EH (cell line): Measurements from ENCODE around the gene SPA17.

ENCODE experiments used
- DNase-seq: peaks from one replicate; pipeline ENCODE4 v3.0.0-alpha.2; 2015; ENCODE audit warnings: low read depth

The SPA17 gene

DNA sequence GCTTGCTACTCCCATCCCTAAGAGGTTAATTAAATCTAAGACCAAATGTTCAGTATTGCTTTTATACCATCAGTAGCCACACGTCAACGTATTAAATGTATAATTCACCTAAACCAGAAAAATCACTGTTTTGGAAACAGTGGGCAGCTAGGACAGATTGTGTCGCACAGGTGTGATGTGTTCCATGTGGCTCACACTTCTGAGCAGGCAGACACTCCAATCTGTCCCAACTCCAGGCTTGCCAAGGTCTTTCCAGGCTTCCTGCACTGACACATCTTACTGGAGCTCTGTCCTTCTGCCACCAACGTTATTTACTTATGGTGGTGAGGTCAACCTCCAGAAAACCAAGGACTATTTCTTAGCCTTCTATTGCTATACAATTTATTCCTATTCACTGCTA is 11.6 kb upstream of the SPA17 start:
- no peak for DNase-seq

DNA sequence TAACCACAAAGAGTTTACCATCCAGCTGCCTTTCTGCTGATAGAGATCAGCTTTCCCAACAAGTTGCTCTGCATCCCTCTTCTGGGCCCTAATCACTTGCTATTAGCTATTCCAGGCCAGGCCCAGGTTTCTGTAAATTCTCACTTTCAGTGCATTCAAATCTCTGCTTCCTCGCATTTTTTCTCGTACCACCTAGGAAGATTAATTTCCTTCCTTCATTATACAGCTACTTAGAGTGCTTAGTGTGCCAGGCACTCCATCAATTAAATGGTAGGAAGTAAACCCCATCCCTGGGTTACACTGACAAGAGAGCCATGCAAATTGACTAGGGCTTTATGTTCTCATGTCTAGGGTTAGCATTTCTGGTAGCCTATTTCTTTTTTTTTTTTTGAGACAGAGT is 9.8 kb upstream of the SPA17 start:
- no peak for DNase-seq

DNA sequence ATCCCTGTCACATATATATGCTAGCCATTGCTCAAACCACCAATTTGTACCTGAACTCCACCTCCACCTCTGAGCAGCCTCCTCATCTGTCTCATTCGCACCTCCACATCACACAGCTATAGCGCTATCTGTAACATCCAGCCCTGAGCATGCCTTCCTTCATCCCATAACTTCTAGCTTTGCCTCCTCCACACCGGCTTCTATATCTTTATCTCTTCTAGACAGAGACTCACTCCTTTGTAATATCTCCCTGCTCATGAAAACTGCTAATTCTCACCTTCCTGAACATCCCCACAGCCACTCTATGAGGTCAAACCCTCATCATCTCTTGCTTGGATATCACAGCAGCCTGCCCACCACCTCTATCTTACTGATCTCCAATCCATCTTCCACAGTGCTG is 6.1 kb upstream of the SPA17 start:
- DNase-seq: no peak

DNA sequence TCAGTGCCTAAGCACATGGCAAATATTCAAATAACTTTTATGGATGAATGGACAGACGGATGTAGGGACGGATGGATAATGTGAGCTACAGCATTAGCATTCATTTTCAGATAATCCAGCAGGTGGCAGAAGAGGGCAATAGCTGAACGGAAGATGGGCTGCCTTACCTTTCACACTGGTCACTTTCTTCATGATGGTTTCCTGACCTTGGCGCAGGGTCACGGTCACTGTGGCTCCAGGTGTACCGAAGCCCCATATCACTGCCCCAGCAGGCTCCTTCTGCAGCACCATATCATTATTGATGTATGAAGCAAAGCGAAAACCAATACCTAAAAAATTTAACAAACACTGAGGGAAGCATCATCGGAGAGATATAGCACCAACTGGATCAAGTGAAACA is 4.5 kb upstream of the SPA17 start:
- DNase-seq: peak; percentile 58

DNA sequence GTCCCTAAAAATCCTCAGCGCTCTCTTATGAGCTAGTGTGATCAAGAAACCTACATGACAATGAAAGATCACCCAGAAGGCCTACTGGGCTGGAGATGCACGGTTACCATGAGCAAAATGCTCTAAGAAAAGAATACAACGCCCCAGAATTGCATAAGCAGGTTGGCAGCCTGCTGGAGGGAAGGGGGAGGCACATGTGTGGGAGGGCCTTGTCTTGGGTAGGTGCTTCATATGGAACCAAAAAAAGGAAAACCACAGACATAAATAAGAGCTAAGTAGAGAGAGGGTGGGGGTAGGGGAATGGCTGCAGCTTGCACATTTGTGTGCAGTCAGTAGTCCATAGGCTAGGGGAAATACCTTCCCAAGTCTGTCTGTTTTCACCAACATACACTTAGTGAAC is 3.0 kb upstream of the SPA17 start:
- DNase-seq: no peak

DNA sequence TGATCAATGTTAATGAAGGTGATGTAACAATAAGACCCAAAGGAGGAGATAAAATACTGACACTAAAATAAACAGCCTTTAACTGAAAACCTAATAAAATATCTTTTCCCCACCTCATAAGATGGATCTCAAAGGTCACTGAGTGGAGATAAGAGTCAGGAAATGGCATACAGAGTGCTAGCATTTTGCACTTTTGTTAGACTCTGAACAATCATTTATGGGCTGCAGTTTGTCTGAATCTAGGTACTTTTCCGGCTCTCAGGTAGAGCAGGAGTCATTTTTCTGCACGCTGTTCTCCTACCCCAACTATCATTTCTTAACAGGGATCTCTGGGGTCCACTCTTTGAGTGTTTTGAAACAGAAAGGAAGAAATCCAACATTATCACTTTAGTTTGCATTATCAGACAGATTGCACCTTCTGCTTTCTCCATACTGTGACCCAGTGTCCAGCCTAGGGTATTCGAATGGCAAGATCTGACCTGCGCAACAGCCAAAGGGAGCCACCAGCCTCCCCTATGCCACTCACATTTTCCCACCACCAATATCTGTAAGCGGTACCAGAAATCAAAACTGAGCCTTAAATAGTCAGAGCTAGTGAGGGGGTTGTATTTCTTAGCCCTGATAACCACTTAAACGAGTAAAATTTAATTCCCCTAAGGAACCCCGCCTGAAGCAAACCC is 1.0 kb upstream of the SPA17 start:
- DNase-seq: no peak

DNA sequence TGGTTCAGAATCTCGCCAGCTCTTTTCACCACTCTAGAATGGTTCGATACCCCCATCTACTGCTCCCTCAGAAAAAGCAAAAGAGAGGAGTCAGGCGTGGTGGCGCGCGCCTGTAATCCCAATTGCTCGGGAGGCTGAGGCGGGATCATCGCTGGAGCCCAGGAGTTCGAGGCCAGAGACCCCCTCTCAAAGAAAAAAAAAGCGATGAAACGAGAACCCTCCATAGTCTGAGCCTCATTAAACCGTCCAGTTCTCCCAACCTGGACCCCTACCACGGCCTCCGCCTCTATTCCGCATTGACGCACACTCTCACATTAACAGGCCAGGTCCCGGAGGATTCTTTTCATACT is 439 bp downstream of the SPA17 start:
- no peak for DNase-seq

DNA sequence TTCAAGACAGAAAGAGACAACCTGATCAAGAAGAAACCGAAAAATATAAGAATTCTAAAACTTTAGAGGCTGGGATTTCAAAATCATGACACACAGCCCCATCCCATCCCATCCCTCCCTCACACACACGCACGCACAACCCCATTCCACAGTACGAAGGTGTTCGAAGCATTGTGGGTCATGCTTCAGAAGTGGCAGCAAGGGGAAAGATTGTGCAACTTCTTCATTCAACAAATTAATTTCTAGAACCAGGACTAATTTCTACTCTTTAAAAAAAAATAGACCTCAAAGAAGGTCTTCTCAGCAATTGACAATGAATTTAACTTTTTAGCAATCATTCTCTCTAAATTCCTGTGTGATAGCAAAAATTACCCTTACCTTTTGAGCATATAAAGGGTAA is 867 bp downstream of the SPA17 start:
- DNase-seq: no peak

DNA sequence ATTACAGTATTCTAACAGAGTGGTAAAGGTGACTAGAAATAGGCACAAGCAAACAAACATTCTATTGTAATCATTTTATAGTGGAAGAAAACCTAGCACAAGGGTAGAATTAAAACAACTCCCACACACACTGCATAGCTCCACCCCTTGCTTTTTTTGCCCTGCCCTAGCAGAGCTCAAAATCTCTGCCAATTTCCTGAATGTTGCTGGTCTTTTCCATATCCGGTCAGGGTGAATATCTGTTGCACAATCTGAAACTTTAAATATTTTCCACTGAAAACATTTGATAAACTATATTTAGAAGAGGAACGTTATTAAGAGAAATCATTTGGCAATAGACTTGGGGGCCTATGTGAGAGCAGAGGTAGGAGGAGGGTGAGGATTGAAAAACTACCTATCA is 2.7 kb downstream of the SPA17 start:
- peak; percentile 62 for DNase-seq

DNA sequence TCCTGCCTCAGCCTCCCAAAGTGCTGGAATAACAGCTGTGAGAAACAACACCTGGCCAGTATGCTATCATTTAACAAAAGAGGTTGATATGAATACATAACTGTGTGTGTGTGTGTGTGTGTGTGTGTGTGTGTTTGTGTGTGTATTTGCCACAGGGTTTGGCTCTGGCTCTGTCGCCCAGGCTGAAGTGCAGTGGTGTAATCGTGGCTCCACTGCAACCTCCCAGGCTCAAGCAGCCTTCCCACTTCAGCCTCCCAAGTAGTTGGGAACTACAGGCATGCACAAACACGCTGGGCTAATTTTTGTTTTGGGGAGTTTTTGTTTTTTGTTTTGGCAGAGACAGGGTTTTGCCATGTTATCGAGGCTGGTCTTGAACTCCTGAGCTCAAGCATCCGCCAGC is 4.7 kb downstream of the SPA17 start:
- no peak for DNase-seq

DNA sequence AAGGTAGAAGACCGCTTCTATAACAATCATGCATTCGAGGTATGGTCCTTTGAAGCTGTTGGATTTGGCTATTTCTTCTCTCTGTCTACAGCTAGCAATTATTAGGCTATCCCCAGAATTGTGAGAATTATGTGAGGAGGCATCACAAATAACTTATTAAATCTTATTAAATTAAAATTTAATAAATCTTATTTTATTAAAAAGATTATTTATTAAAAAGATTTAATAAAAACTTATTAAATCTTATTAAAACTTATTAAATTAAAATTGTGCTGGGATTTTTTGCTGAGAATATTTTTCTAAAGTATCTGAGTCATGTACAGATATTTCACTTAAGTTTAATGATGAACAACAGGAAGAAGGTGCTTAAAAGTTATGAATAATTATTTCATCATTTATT is 7.7 kb downstream of the SPA17 start:
- DNase-seq: no peak

DNA sequence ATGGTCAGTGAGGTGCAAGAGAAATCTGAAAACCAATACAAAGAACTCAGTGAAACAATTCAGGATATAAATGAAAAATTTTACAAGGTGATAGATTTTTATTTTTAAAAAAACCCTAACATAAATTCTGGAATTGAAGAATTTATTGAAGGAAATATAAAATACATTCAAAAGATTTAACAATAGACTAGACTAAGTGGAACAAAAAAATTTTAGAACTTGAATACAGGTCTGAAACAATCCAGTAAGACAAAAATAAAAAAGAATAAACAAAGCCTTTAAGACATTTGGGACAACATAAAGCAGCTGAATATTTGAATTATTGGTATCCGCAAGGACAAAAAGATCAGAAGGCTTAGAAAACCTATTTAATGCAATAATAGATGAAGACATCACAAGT is 8.7 kb downstream of the SPA17 start:
- DNase-seq: no peak

DNA sequence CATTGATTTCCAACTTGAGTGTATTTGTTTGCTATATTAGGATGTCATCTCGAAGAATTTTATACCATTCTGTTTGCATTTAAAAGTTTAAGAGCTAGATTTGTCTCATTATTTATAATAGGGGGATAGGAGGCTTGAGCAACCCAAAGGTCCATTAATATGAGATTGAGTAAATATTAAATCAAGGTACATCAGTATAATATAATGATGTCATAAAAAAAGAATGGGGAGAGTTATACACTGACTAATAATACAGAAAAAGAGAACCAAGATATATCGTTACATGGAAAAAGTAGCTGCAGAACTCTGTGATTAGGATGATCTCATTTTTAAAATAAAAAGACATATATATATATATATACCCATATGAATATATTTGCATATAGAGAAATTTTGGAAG is 19.4 kb downstream of the SPA17 start:
- no peak for DNase-seq

DNA sequence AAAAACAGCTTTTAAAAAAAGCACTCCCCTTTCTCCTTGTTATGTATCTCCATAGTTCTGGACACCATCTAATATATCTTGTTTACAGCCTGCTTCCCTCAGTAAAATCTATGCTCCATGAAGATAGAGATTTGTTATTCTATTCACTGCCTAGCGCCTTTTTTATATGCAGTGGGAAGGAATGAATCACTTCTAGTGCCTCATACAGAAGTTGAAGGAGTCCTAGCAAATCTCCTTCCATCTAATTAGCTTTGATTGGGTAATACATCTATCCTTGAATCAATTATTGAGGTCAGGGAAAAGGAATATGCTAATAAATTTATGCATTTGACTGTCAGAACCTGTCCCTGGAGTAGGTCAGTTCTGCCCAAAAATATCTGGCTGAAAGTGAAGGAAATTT is 25.8 kb downstream of the SPA17 start:
- no peak for DNase-seq

DNA sequence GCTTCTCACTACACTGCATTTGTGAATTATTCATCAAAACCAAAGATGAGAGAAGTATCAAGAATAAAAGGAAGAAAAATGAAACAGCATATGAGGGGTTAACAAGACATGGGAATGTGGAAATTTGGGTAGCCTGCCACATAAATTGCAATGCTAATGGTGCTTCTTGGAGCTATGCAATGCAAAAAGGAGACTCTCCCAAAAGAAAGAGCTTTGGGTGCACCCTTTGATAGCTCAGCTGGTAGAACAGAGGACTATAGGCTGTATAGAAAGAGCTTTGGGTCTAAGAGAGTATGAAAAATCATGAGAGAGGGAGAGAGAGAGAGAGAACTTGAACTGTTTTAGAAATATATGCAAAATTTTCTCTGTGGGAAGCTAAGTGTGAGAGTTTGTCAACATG is 26.3 kb downstream of the SPA17 start:
- no peak for DNase-seq

DNA sequence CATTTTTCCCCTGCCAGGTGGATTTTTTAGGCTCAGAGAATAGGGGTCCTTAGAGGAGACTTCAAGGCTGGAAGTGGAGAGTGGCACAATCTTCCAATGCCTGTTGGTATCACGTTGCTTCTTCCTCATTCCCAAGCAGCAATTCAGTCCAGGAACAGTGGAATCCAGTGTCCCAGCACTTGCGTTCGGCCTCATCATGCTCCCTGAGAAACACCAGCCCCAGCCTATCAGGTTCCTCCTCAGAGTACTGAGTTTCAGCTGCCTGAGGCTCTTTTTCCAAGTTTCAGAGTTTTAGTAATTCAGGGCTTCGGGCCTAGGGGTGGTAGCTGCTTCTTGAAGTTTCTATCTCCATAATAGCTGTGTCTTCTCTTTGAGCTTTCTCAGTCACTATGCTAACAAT is 34.1 kb downstream of the SPA17 start:
- DNase-seq: peak; percentile 3

DNA sequence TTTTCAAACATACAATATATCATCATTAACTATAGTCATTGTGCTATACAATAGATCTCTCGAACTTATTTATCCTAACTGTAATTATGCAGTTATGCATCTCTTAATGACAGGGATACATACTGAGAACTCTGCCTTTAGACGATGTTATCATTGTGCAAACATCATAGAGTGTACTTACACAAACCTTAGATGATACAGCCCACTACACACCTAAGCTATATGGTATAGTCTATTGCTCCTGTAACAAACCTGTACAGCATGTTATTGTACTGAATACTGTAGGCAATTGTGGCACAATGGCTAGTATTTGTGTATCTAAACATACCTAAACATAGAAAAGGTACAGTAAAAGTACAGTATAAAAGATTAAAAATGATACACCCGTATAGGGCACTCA is 38.7 kb downstream of the SPA17 start:
- DNase-seq: no peak

DNA sequence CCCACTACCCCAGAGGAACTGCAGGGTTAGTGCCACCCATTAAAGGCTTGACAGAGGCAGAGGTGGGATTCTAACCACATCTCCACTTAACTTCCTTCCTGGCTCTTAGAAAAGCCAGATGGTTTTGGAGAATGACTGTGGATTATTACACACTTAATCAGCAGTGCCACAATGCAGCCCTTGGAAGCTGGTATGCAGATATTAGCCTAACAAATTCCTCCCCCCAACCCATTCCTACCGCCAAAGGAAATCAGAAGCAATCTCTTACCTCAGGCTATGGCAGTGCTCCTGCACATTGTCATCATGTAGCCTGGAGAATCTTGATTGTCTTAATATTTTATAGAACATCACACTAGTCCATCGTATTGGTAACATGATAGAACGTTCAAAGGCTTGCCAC is 42.9 kb downstream of the SPA17 start:
- peak; percentile 48 for DNase-seq

DNA sequence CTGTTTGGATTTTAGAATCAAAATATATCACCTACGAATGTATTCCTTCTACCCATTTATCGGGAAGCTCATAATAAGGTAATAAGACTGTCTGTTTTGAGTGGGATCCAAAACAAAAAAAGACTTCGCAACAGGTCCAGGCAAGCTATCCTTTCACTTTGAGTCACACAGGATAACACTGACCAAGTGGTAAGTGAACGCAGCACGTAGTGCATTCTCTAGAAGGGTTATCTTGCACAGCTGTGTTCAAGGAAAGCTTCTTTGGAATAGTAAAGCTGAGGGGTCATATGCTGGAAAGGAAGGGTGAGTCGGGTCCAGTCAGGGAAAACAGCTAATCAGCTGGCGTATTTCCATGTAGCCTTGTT is 43.7 kb downstream of the SPA17 start:
- DNase-seq: peak; percentile 5

DNA sequence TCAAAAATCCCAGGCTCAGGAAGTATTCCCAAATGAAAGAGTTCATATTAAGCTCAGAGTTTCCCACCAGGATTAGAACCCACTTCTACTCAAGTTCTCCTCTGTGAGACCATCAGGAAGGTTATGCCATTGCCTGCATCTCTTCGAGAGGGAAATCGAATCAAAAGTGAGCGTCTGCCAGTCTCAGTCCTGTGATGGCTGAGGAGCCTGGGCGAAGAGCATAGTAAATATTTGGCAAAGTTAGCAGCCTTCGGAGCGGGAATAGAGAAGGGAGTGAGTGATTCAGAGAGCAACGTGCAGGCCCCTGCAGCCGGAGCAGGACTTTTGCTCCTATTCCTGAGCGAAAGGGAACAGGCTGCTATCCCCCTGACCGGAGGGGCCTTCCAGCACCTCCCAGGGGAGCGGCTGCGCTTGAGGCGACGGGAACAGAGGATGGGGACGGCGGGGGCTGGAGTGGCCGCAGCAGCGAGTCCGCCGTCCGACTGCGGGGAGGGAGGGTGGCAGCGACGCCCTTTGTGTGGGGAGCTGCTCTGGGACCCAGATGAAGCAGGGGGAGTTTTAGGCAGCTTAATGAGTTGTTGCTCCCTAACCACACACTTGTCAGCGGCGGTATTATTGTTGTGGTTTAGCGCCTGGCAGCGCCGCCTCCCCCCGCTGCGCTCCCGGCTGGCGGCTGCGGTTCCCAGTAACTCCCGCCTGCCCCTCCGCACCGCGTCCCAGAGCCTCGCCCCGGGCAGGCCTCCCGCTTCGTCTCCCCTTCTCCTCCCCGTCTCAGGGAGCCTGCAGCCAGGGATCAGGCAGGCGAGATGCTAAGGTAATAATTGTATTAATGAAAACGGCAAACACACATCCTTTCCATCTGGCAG is 44.3 kb downstream of the SPA17 start:
- DNase-seq: peak; percentile 31

DNA sequence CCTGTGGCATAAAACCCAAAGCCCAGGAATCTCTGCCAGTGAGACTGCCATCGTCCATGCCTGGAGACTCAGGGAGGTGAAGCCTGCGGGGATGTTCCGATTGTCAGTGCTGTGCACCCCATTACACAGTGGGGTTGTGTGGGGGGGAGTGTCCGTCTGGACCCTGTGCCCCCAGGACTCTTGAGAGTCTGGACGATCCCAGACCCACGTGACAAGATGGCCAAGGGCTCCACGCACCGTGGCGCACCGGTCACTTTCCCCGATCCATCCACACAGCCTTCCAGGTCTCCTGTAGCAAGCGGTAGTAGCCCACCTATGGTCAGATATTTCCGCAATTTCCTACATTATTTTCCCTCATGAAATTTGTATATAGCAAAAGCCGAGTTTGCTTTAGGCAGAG is 45.1 kb downstream of the SPA17 start:
- no peak for DNase-seq

DNA sequence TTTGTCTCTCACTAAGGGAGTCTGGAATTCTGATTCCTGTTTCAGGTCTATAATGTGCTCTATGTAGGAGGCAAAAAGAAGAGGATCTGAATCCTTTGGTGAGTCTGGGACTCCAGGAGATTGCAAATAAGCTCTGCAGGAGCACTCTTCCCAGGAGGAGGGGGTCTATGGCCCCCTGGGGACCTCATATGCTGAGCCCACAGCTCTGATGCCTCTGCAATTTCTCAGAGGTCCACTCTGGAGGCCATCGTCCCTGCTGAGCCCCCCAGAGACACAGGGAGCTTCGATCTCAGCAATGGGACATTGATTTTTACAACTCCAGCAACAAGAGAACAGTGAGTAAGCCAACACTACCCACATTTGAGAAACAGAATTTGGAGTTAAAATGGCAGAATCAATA is 45.8 kb downstream of the SPA17 start:
- DNase-seq: no peak

DNA sequence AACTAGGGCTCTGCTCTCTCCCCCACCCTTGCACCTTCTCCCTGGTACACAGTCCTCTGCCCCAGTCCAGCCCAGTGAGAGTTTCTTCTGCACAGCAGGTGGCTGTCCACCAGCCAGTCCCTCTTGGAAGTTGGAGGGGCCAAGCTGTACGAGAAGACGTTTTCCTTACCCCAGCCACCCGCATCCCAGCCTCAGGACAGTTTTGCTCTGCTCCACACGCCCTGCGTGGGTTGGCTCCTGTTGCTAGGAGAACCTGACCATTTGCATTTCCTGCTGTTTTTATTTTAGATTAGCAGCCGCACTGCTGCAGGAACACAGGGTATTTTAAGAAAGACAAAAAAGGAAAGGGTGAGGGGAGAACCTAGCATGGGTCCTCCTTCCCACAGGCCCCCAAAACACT is 48.5 kb downstream of the SPA17 start:
- no peak for DNase-seq
